22Rv1 (cell line): ENCODE results near the gene LRIG1.

ENCODE experiments used
- H3K27ac ChIP-seq: fragments of 450-650 bp; 2 replicates; pipeline ENCODE4 v1.5.1; 2017
- CTCF ChIP-seq: fragments of 450-650 bp; IDR thresholded peaks from 2 replicates; pipeline ENCODE4 v1.5.1; 2017; ENCODE audit warnings: mild to moderate bottlenecking
- ZFX ChIP-seq: fragments of 450-650 bp; IDR thresholded peaks from 2 replicates; pipeline ENCODE4 v1.6.1; 2017; ENCODE audit warnings: antibody characterized with exemption, borderline replicate concordance

The LRIG1 gene

GRCh38 chr3:66405701-66406091 lies 95.1 kb downstream of the LRIG1 start:
- no peak overlapping the region for H3K27ac ChIP-seq
- no peak for TF ChIP-seq ZFX
- TF ChIP-seq CTCF, result no peak

GRCh38 chr3:66404903-66405700 lies 95.7 kb downstream of the LRIG1 start:
- no peak overlapping the region for H3K27ac ChIP-seq
- TF ChIP-seq CTCF, result no peak
- no peak for TF ChIP-seq ZFX

GRCh38 chr3:66404197-66404596 lies 96.6 kb downstream of the LRIG1 start:
- TF ChIP-seq CTCF (no peak), ZFX (no peak)
- H3K27ac ChIP-seq, result no peak overlapping the region

- H3K27ac ChIP-seq, result no peak overlapping the region
Measured at GRCh38 chr3:66403323-66403990, 97.4 kb downstream of the LRIG1 start.

GRCh38 chr3:66402596-66403290 lies 98.1 kb downstream of the LRIG1 start:
- TF ChIP-seq CTCF (no peak), ZFX (no peak)
- H3K27ac ChIP-seq, result no peak overlapping the region

More at GRCh38 chr3:66403323-66403990, 97.4 kb downstream of the LRIG1 start:
- no peak for TF ChIP-seq ZFX
- TF ChIP-seq CTCF, result no peak

- H3K27ac ChIP-seq, result no peak overlapping the region
- no peak for TF ChIP-seq CTCF
- no peak for TF ChIP-seq ZFX
Measured at GRCh38 chr3:66401675-66402491, 98.9 kb downstream of the LRIG1 start.
